Stimulated activated CD4-positive, alpha-beta T cell treated with anti-CD3 and anti-CD28 coated beads, Interleukin-2, amount 100 ng/mL, for 48 hours (primary cell): ENCODE data around the gene DOC2B.
"Not testable (repeated sequence)": the region's sequence is repeated elsewhere in the genome, so short reads cannot be mapped to it uniquely, and the experiment has no call there.

ENCODE experiments used
- DNase-seq, 2 donors: peaks; one replicate each; pipeline ENCODE4 v3.0.0-alpha.2; 2020

Gene DOC2B

GRCh38 chr17:181245-182049, at the start of gene DOC2B:
DOC2B (minus strand) TSS chr17:181650; CDS start chr17:181479, 171 bp downstream.
- DNase-seq, result no peak

GRCh38 chr17:230395-230770, 48.9 kb upstream of the DOC2B start:
- DNase-seq, result no peak

GRCh38 chr17:229709-230394, 48.4 kb upstream of the DOC2B start:
- DNase-seq, result no peak

- DNase-seq, result no peak
Observed at GRCh38 chr17:228951-229708, 47.7 kb upstream of the DOC2B start.

GRCh38 chr17:227946-228615, 46.6 kb upstream of the DOC2B start:
- no peak for DNase-seq

- DNase-seq, result no peak
Observed at GRCh38 chr17:227078-227945, 45.9 kb upstream of the DOC2B start.

DNA sequence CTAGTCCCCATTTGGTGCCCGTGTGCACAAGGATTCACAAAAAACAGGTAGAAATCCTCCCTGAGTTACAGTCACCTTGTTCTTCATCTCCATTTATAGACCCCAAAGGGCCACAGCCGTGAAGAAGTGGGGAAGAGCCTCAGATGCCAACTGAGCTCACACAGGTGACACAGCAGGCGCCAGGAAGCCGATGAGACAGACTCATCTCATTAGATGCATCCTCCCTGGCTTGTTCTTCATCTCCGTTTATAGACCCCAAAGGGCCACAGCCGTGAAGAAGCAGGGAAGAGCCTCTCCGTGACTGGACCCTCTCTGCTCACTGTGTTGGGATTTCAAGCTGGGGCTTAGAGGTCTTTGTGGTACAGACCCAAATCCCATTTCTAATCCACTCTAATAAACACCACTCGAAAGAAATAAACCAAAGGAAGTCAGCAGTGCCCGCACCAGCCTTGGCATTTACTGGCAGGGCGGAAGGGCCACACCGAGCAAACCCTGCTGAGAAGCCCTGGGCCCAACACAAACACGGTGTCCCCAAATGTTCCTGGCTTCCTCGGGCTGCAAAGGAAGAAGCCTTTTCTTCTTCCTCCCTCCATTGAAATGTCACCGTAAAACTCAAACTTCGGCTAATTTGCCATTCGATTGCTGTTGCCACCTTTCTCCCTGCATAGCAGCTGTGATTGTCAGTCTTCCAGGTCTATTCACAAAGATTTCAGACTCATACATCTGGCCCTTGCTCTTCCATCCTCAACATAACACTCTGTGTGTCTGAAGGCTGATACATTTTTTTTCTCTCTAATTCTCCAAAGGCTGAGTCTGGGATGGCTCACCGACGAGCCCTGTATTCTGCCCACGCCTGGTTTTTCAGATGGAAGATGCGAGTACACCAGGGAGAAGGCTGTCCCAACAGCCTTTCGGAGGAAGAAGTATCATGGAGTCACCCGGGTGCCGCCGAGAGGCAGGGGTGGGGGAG, 44.9 kb upstream of the DOC2B start:
- DNase-seq, result no peak

GRCh38 chr17:225551-225950, 44.1 kb upstream of the DOC2B start:
- no peak for DNase-seq

DNA sequence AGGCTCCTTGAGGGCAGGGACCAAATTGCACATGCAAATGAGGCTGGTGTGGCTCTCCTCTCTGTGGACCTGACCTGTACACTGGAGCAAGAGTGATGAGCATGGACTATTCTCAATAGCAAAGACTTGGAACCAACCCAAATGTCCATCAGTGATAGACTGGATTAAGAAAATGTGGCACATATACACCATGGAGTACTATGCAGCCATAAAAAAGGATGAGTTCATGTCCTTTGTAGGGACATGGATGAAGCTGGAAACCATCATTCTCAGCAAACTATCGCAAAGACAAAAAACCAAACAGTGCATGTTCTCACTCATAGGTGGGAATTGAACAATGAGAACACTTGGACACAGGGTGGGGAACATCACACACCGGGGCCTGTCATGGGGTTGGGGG, 43.1 kb upstream of the DOC2B start:
- not testable (repeated sequence) for DNase-seq

DNA sequence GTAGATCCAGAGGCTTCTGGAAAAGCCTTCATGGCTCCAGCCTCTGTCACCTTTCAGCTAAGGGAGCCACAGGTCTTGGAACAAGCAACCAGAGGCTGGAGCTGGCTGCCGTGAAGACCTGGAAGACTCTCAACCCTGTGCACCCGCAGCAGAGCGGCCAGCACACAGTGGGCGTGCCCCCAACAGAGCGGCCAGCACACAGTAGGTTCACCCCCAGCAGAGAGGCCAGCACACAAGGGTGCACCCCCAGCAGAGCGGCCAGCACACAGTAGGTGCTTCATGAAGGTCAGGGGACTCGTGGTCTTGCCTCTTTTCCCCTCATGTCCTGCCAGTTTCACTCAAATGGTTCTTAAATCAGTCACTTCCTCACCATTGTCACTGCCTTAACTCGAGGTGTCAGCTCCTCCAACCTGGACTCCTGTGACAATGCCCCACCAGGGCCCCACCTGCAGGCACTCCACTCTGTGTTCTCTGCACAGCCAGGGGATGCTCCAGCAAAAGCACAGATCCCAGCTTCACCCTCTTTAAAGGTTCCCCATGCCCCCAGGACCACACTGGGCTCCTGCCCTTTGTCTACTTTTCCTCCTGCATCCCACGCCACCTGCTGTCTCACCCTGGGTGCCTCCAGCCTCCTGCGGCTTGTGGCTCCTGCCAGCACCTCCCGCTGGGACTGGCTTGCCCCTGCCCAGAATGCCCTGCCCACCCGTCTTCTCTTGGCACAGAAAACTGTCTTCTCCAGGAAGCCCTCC, 42.4 kb upstream of the DOC2B start:
- DNase-seq, result no peak

GRCh38 chr17:222172-222571, 40.7 kb upstream of the DOC2B start:
- no peak for DNase-seq

DNA sequence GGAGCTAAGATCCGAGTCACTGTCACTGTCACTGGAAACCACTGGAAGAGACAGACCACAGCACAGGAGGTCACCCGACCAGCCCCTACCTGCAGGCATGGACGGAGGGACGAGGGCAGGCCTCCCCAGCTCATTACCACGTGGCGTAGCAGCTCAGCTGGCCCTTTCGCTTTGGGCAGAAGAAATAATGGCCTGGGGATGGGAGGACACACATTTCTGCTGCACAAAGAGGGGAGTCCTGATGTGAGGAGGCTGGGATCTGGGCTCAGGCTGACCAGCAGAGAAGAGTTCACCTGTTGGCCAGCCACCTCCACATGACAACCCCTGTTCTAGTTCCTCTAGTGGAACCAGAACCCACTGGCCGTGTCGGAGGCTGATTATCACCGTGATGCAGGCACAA, 38.2 kb upstream of the DOC2B start:
- DNase-seq, result no peak

GRCh38 chr17:218432-219110, 37.1 kb upstream of the DOC2B start:
- DNase-seq, result no peak

- DNase-seq, result no peak
Observed at GRCh38 chr17:216625-217024, 35.2 kb upstream of the DOC2B start.

DNA sequence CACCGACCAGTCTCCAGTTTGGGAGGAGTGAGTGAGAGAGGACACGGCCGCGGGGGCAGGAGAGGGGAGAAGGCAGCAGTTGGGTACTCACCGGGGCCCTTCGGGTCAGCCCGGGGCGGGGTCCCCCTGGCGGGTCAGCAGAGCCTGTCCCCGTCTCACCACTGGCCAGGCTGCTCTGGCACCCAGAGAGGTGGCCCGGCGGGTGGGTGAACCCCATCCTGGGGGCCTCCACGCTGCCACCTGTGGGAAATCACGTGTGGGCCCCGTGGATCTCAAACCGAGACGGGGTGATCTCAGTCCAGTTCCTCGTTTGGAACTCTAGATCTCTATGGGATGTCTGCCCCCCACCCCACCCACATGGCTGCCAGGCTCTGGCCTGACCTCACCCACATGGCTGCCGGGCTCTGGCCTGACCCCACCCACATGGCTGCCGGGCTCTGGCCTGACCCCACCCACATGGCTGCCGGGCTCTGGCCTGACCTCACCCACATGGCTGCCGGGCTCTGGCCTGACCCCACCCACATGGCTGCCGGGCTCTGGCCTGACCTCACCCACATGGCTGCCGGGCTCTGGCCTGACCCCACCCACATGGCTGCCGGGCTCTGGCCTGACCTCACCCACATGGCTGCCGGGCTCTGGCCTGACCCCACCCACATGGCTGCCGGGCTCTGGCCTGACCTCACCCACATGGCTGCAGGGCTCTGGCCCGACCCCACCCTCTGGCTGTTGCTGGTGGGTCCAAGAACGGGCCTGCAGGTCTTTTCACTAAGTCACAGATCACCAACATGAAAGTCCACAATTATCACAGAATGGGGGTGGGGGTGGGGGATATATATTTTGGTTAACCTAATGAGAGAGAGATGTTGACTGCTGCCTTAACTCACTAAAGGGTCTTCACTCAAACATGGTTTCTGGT, 34.4 kb upstream of the DOC2B start:
- DNase-seq, result not testable (repeated sequence)

DNA sequence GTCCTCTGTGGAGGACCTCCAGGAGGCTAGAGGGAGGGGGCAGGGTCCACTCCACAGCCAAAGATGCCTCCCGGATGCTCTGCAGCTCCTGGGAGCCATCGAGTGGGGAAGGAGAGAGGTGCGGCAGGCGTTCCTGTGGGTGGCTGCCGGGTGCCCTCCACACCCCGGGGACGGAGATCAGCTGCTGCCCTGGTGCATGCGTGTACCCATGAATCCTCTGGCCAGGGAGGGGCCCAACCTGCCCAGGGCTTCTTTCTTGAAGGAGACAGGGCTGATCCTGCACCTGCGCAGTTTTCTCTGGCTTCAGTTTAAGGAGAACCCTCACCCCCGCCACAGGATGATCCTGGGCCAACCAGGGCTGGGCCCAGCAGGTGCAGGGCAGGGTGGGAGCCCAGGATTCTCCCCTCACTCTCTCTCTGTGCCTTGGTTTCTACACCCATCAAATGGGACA, 33.5 kb upstream of the DOC2B start:
- no peak for DNase-seq

- DNase-seq, result no peak
Observed at GRCh38 chr17:213286-214105, 32.0 kb upstream of the DOC2B start.
